CD1c-positive myeloid dendritic cell (primary cell): ENCODE results near the gene UGT1A1.

Experiments used
- DNase-seq: peaks from one replicate; pipeline ENCODE4 v3.0.0-alpha.2; 2016; ENCODE audit errors: extremely low spot score

UGT1A1 gene

GRCh38 chr2:233758141-233758540, 1.9 kb upstream of the UGT1A1 start:
- DNase-seq: no peak

DNA sequence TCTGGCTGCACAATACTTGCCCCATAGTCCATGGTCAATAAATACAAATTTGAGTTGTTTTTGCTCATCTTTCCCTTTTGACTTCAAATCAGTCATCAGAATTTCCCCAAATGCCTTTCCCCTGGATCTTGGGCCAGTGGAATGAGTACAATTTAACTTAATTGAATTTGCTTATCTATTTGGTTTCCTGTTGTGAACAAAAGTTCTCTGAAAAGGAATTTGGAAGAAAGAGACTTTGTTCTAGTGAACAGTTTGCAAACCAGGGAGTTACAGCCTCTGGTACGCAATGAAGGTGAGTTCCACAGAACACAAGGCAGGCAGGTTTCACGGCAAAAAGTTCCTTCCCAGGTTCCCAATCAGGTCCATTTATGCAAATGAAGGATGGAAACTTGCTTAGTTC, 1.2 kb upstream of the UGT1A1 start:
- DNase-seq: no peak

GRCh38 chr2:233761040-233761769, 1.1 kb downstream of the UGT1A1 start:
- no peak for DNase-seq

- DNase-seq: no peak
These were observed 4.2 kb downstream of the UGT1A1 start for GRCh38 chr2:233764264-233764663.

DNA sequence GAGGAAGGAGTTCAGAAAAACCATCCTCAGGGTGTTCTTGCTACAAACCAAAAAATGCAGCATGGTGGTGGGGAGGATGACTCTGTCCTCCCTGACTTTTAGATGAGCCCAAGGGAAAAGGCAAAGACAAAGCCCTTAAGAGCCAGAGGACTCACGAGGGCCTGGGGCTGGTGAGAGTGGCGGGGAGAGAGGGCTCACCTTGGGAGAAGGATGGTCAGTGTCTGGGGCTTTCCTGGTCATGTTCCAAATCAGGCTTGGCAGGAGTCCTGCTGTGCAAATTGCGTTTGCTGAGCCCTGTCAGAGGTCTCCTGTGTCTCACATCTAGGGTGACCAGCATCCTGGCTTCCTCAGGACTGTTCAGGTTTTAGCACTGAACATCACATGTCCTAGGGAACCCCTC, 4.7 kb downstream of the UGT1A1 start:
- no peak for DNase-seq

DNA sequence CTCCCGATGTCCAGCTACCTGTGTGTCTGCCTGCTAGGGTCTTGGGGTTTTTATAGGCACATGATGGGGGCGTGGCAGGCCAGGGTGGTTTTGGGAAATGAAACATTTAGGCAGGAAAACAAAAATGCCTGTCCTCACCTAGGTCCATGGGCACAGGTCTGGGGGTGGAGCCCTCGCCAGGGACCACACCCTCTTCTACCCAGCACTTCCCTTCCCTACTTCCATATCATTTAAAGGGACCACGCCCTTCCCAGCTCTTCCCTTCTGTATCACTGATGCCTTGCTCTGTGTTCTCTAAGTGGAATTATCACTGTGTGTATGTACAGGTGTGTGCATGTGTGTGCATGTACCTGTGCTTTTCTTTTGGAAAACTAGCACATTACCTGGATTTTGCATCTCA, 6.3 kb downstream of the UGT1A1 start:
- DNase-seq: no peak

DNA sequence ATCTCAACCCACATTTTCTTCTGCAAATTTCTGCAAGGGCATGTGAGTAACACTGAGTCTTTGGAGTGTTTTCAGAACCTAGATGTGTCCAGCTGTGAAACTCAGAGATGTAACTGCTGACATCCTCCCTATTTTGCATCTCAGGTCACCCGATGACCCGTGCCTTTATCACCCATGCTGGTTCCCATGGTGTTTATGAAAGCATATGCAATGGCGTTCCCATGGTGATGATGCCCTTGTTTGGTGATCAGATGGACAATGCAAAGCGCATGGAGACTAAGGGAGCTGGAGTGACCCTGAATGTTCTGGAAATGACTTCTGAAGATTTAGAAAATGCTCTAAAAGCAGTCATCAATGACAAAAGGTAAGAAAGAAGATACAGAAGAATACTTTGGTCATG, 8.0 kb downstream of the UGT1A1 start:
- no peak for DNase-seq

GRCh38 chr2:233769260-233769659, 9.2 kb downstream of the UGT1A1 start:
- no peak for DNase-seq

- DNase-seq: no peak
These were observed 12.1 kb downstream of the UGT1A1 start for GRCh38 chr2:233772153-233772552.

GRCh38 chr2:233772583-233772982, 12.5 kb downstream of the UGT1A1 start:
- no peak for DNase-seq

DNA sequence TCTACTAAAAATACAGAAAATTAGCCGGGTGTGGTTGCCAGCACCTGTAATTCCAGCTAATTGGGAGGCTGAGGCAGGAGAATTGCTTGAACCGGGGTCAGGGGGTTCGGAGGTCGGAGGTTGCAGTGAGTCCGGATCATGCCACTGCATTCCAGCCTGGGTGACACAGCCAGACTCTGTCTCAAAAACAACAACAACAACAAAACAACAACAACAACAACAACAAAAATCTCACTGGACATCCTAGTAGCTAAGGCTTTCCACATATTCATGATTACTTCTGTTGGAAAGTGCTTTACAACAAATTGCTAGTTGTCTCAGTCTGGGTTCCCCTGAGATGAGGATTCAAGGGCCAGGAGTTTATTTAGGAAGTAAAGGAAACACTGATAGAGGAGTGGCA, 13.8 kb downstream of the UGT1A1 start:
- DNase-seq: no peak

GRCh38 chr2:233775414-233775813, 15.3 kb downstream of the UGT1A1 start:
- no peak for DNase-seq

DNA sequence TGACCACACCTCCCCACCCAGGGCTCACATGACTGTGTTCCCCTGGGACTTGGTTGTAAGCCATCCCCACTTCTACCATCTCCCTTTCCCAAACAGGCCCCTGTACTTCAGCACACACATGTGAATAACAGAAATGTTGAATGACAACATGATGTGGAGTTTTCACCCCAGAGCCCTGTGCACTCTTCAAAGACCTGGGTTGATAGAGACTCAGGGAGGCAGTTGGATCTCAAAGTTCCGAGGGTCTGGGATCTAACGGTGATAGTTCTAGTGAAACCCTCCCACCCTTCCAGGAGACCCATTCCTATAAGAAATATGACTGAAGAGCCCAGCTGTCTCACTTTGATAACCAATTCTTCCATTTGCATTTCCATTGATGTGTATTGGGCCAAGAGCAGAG, 18.0 kb downstream of the UGT1A1 start, which contains the start of gene MROH2A:
Gene MROH2A (plus strand): TSS at position 301 of the 400 bp plus-strand sequence. CDS start 1,029 bp downstream, outside the sequence.
- DNase-seq: no peak

GRCh38 chr2:233779722-233780121, 19.7 kb downstream of the UGT1A1 start:
- no peak for DNase-seq

DNA sequence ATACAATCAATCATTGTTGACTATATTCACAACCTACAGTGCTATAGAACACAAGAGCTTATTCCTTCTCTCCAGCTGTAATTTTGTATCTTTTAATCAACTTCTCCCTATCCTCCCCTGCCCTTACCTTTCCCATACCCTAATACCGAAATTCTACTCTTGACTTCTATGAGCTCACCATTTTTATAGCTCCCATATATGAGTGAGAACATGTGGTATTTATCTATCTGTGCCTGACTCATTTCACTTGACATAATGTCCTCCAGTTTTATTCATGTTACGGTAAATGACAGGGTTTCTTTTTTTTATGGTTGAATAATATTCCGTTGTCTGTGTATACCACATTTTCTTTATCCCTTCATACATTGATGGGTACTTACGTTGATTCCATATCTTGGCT, 20.7 kb downstream of the UGT1A1 start:
- DNase-seq: no peak

GRCh38 chr2:233789554-233789953, 29.5 kb downstream of the UGT1A1 start:
- DNase-seq: no peak

DNA sequence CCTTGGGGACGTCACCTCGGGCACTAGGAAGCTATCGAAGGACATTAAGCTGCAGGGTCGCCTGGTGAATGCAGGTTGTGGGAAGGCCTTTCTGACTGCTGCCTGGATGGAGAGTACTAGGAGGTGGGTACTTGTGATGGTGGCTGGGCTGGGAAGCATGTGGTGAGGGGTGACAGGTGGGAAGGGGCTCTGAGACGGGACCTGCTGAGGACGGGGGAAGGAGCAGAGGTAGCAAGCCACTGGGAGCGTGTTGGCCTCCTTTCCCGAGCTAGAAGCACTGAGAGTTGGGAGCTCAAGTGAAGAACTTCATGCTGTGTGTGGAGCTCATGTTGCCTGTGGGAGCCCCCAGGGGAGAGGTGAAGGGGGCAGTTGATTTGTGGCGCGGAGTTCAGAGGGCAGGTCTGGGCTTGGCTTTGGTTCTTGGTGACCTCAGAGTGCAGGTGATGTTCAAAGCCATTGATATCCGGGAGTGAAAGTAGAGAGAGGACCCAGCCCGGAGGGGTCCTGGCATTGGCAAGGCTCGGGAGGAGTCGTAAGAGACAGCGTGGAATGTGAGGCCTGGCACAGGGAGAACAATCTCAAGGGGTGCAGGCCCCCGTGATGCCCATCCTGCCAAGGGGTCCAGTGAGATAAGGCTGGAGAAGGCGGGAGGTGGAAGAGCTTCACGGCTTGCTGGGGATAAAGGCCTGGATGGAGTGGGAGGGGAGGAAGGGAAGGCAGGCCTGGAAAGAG, 31.2 kb downstream of the UGT1A1 start:
- no peak for DNase-seq

DNA sequence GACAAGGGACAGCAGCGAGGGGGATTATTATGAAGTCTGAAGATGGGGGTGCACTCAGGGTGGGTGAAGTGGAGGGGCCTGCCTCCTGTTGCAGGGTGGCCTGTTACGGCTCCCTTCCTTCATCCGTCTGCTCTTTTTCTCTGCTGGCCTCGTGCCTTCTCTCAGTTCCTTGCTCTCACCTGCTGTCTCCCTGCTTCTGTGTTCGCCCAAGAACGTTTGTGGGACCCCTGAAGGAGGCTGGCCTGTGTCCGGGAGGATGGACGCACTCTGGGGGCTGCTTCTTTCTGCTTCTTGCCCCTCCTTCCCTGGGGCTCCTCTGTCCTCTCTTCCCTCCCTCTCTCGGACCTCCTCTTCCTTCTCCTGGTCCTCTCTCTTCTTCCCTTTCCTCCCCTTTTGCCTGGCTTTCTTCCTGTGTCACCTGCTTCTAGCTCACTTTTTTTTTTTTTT, 31.8 kb downstream of the UGT1A1 start:
- no peak for DNase-seq

GRCh38 chr2:233792720-233793119, 32.6 kb downstream of the UGT1A1 start:
- no peak for DNase-seq

- DNase-seq: no peak
These were observed 33.5 kb downstream of the UGT1A1 start for GRCh38 chr2:233793465-233794127.

DNA sequence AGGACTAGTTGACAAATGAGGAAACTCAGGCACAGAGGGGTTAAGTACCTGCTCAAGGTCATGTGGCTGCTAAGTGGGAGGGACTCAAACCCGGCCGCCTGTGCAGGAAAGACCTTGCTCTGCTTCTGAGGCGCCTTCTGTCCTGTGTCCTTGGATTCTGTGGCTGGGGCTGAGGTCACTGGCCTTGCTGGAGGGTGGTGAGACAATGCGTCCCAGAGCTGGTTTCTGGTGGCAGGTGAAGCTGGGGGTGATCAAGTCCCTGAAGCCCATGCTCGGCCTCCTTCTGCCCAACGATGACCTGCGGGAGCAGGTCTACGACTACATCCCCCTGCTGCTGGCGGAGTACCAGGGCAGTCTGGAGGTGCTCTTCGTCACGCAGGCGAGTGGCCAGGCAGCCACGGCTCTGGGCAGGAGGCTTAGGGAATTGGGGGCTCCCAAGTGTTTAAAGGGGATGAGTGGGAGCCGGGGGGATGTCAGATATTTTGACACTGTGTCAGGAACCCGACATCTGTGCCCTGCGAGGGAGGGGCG, 34.1 kb downstream of the UGT1A1 start:
- DNase-seq: no peak

DNA sequence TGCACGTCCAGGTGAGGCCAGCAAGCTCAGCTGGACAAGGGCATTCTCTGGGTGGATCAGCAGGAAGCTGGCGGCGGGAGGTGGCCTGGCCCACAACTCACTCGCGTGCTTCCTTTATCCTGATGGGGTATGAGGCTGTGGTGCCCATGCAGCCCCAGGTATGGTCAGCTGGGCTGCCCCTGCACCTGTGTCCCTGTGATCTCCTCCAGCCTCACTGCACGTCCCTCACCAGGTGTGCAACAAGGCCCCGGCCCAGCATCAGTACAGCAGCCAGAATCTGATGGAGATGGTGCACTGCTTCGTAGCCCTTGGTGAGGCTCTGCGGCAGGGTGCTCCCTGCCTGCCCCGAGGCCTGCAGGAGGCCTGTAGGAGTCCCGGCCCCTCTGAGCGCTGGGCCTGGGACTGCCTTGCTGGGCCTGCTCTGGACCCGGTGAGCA, 35.7 kb downstream of the UGT1A1 start:
- DNase-seq: no peak
